ENCODE results near the gene LAMA2. TPM values are rescaled to one million over a fixed set of nuclear protein-coding genes. Genes with fewer than 3 reads are reported as not detected.

The LAMA2 gene
- total and polyA plus RNA-seq, 2 experiments from 2014 or later = 0.91 to 6.4 TPM

- no peak for TF ChIP-seq CTCF (conservative IDR thresholded peaks at IDR 0.05; ENCODE audit: low read depth in 2 of 2)
- TF ChIP-seq NANOG (IDR thresholded peaks at IDR 0.05; ENCODE audit: borderline replicate concordance) = no peak
These were observed 252.5 kb downstream of the LAMA2 start (continued) for GRCh38 chr6:129135451-129135850.

GRCh38 chr6:129136751-129137150 lies 253.8 kb downstream of the LAMA2 start:
- Histone ChIP-seq H3K9me2 (ENCODE audit: insufficient read depth) (no peaks in the 10 kb centered on the region), H4K20me1 (replicated peaks; ENCODE audit: insufficient read depth) (no peaks in the 10 kb centered on the region), H3K27me3 (ENCODE audit: insufficient read depth) (no peaks in the 10 kb centered on the region), H3K36me3 (ENCODE audit: insufficient read depth) (no peaks in the 10 kb centered on the region), H2AFZ (no peak overlapping the region), H3F3A (replicated peaks; ENCODE audit: low read depth) (no peaks in the 10 kb centered on the region), H3K27ac (ENCODE audit: low read depth) (no peak overlapping the region), H3K4me1 (ENCODE audit: insufficient read depth) (no peaks in the 10 kb centered on the region), H3K4me2 (no peak overlapping the region), H3K4me3 (no peak overlapping the region), H3K79me2 (replicated peaks; ENCODE audit: insufficient read depth) (no peaks in the 10 kb centered on the region)
- DNase-seq (ENCODE audit: low spot score) (no peak), ATAC-seq (no peak)
- Mint-ChIP-seq H3K4me1 (no peaks in the 10 kb centered on the region), H3K27me3 (ENCODE audit: insufficient read depth, low read depth, poor library complexity) (no peaks in the 10 kb centered on the region), H3K9me3 (no peaks in the 10 kb centered on the region), H3K27ac (no peak overlapping the region), H3K36me3 (ENCODE audit: low read depth) (no peaks in the 10 kb centered on the region), H3K4me3 (no peak overlapping the region)
- TF ChIP-seq STAT1 (IDR thresholded peaks at IDR 0.05; ENCODE audit: unreplicated experiment) (no peak), ETS1 (IDR thresholded peaks at IDR 0.05) (no peak), NANOG (IDR thresholded peaks at IDR 0.05; ENCODE audit: borderline replicate concordance) (no peak), CTCF (conservative IDR thresholded peaks at IDR 0.05; ENCODE audit: low read depth in 2 of 2) (no peak), ZNF331 (CRISPR knock-in tag; IDR thresholded peaks at IDR 0.05; ENCODE audit: low read depth) (no peak), REST (IDR thresholded peaks at IDR 0.05; ENCODE audit: unreplicated experiment) (no peak), EZH2phosphoT487 (IDR thresholded peaks at IDR 0.05; ENCODE audit: unreplicated experiment) (no peak), EZH2 (IDR thresholded peaks at IDR 0.05; ENCODE audit: low read depth, unreplicated experiment) (no peak), POLR2AphosphoS5 (IDR thresholded peaks at IDR 0.05; ENCODE audit: low read depth) (no peak), CREB1 (CRISPR knock-in tag; IDR thresholded peaks at IDR 0.05; ENCODE audit: low read depth) (no peak)
